HTR-8/SVneo (cell line): ENCODE measurements around the gene SLC19A3.
"Not testable (repeated sequence)": the region's sequence is repeated elsewhere in the genome, so short reads cannot be mapped to it uniquely, and the experiment has no call there.

Experiments
- DNase-seq: peaks from one replicate; pipeline ENCODE4 v3.0.0; 2011; ENCODE audit warnings: low spot score, mixed read lengths; ENCODE audit not compliant: insufficient read length
- FAIRE-seq: peaks from 2 replicates; lab custom pipeline; 2011; peaks lifted over from hg19 to GRCh38; lab: Jason Lieb, UNC

The SLC19A3 gene

GRCh38 chr2:227717687-227718567 lies at the start of gene SLC19A3:
TSS of gene SLC19A3 (minus strand) at chr2:227718028. CDS start at chr2:227702318, 15,710 bp downstream.
- FAIRE-seq (no peak), DNase-seq (peak; percentile 76)

- FAIRE-seq (no peak), DNase-seq (peak; percentile 75)
Measured at GRCh38 chr2:227766373-227766883, 48.6 kb upstream of the SLC19A3 start.

DNA sequence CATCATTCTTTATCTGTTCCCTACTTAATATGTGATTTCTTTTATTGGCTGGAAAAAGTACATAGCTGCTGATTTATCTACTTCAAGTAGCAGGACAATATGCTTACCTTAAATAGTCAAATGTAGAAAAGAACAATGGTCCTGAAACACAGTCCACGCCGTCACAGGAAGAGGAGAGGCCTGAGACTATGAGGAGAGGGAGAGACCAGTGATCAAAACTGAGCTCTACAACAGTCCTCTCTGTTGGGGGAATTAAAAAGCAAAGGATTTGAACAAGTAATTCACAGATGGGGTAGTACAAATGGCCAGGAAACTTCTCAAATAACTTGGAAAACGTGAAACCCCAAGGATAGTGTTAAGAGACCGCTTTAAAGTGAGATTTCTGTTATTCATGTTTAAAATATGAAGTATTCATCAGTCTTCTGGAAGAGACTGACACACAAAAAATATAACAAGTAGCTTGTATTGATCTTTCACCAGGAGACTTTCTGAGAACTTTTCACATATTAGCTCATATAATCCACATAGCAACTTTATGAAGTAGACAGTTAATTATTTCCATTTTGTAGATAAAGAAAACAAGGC lies 48.1 kb upstream of the SLC19A3 start:
- FAIRE-seq = no peak
- no peak for DNase-seq

- FAIRE-seq (no peak), DNase-seq (no peak)
Measured at GRCh38 chr2:227761740-227762476, 44.1 kb upstream of the SLC19A3 start.

GRCh38 chr2:227759411-227760118 lies 41.7 kb upstream of the SLC19A3 start:
- DNase-seq = no peak
- FAIRE-seq = no peak

DNA sequence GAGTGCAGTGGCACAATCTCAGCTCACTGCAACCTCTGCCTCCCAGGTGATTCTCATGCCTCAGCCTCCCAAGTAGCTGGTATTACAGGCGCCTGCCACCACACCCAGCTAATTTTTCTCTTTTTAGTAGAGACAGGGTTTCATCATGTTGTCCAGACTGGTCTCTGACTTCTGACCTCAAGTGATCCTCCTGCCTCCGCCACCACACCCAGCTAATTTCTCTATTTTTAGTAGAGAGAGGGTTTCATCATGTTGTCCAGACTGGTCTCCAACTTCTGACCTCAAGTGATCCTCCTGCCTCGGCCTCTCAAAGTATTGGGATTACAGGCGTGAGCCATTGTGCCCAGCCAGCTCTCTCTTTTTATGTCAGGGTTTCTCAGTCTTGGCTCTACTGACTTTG lies 38.4 kb upstream of the SLC19A3 start:
- DNase-seq, FAIRE-seq: not testable (repeated sequence)

- FAIRE-seq (peak; percentile 31), DNase-seq (no peak)
Measured at GRCh38 chr2:227748079-227748478, 30.3 kb upstream of the SLC19A3 start.

DNA sequence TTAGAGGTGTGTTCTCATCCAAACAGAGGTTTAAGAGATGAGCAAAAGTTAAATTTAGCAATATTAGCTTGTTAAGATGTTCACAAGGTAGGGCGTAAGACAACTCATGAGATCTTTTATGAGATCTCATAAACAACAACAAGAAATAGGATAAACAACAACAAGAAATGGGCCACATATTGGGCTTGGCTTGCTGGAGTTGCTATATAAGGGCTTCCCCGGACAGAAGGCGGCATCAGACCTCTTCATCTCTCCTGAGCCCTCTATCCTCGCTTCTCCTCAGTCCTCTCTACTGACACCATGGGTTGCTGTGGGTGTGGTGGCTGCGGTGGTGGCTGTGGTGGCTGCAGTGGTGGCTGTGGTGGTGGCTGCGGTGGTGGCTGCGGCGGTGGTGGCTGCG lies 27.8 kb upstream of the SLC19A3 start, which contains the start of gene SCYGR8:
Gene SCYGR8 (plus strand): TSS at position 301 of the 400 bp plus-strand sequence. CDS start 0 bp downstream, at position 301.
- FAIRE-seq = peak; percentile 36
- DNase-seq = no peak

GRCh38 chr2:227740705-227741104 lies 22.9 kb upstream of the SLC19A3 start:
- not testable (repeated sequence) for DNase-seq, FAIRE-seq

GRCh38 chr2:227739351-227739750 lies 21.5 kb upstream of the SLC19A3 start:
- FAIRE-seq = no peak
- no peak for DNase-seq

DNA sequence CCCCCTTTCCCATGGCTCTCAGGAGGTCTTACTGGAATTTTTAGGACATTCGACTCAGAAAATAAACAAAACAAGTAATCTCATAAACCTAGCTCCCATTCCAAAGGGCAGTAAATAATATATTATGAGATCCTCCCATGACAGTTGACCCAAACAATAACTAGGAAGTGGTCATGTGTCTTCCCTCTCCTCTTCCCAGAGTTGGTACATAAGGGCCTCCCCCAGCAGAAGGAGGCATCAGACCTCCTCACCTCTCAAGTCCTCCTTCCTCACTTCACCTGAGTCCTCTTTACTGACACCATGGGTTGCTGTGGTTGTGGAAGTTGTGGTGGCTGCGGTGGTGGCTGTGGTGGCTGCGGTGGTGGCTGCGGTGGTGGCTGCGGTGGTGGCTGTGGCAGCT lies 10.2 kb upstream of the SLC19A3 start, which contains the start of gene SCYGR7:
Gene SCYGR7 (plus strand): TSS at position 301 of the 400 bp plus-strand sequence. CDS start 0 bp downstream, at position 301.
- FAIRE-seq = no peak
- DNase-seq = no peak

GRCh38 chr2:227724394-227725039 lies 6.7 kb upstream of the SLC19A3 start, which contains the start of gene SCYGR6:
TSS of gene SCYGR6 (minus strand) at chr2:227724757. CDS start at chr2:227724757, 0 bp downstream.
- FAIRE-seq = no peak
- no peak for DNase-seq

DNA sequence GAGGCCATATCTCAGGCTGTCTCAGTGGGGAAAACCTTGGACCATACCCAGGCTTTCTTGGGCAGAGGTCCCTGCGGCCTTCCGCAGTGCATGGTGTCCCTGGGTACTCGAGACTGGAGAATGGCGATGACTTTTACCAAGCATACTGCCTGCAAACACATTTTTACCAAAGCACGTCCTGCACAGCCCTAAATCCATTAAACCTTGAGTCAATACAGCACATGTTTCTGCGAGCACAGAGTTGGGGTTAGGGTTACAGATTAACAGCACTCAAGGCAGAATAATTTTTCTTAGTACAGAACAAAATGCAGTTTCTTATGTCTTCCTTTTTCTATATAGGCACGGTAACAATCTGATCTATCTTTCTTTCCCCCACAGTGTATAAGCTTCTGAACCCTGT lies 5.0 kb upstream of the SLC19A3 start:
- DNase-seq, FAIRE-seq: not testable (repeated sequence)

DNA sequence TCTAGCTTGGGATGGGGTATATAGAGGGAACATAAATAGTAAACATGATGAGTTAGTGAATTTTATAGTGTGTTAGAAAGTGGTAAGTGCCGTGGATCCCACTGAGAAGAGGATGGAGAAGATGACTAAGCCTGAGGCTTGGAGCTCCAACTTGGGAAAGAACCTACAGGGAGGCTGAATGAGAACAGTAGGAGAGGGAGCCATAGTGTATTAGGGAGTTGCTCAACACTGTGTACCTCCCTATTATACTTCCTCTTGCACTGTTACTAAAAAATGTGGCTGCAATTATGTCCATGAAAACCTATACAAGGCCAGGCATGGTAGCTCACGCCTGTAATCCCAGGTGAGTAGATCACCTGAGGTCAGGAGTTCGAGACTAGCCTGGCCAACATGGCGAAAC lies 2.9 kb upstream of the SLC19A3 start:
- no peak for FAIRE-seq
- no peak for DNase-seq

GRCh38 chr2:227719641-227720040 lies 1.8 kb upstream of the SLC19A3 start:
- FAIRE-seq (no peak), DNase-seq (no peak)

GRCh38 chr2:227716501-227716900 lies 1.3 kb downstream of the SLC19A3 start:
- DNase-seq (no peak), FAIRE-seq (no peak)

DNA sequence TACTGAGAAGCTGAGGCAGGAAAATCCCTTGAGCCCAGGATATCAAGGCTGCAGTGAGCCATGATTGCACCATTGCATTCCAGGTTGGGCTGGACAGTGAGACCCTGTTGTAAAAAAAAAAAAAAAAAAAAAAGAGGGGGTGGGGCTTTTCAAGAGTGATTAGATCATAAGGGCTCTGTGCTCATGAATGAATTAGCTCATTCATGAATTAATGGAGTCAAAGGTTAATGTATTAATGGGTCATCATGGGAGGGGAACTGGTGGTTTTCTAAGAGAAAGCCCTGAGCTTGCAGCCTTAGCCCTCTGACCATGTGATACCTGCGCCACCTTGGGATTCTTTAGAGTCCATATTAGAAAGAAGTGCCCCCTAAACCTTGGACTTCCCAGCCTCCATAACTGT lies 4.5 kb downstream of the SLC19A3 start:
- DNase-seq (no peak), FAIRE-seq (no peak)

DNA sequence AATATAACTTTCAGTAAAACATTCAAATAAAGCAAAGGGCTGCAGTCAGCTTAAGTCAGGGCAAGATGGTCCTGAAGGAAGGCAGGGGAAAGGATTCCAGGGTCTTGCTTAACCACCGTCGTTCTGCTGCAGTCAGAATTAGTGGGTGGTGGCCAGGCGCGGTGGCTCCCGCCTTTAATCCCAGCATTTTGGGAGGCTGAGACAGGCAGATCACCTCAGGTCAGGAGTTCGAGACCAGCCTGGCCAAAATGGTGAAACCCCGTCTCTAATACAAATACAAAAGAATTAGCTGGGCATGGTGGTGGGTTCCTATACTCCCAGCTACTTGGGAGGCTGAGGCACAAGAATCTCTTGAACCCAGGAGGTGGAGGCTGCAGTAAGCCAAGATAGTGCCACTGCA lies 6.8 kb downstream of the SLC19A3 start:
- DNase-seq (no peak), FAIRE-seq (no peak)

DNA sequence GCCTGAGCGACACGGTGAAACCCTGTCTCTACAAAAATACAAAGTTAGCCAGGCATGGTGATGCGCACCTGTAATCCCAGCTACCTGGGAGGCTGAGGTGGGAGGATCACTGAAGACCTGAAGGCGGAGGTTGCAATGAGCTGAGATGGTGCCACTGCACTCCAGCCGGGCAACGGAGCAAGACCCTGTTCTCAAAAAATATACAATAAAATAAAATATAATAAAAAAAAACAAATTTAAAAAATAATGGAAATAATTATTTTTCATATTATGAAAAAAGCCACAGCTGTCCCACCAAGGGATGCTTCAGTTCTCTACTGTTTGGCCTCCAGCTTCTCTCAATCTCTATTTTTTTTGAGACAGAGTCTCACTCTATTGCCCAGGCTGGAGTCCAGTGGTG lies 10.4 kb downstream of the SLC19A3 start:
- no peak for FAIRE-seq

More for the DNA sequence above, 10.4 kb downstream of the SLC19A3 start:
- no peak for DNase-seq
